RWPE1 (cell line): Measurements from ENCODE around the gene TBC1D16.
A peak's percentile ranks its signal among the peaks of the same experiment; 100 is the strongest.

ENCODE experiments used
- CTCF ChIA-PET: fragments of 350-600 bp; sonication (Branson Sonifier 250); formaldehyde crosslinking; extraction: SDS; loops from one replicate; lab custom pipeline; 2021; lab: Yijun Ruan, JAX
- POLR2A ChIA-PET: fragments of 400-600 bp; formaldehyde crosslinking; extraction: SDS; loops from one replicate; lab custom pipeline; 2020; ENCODE audit warnings: antibody characterized with exemption; ENCODE audit not compliant: low non-redundant PET; lab: Yijun Ruan, JAX
- DNase-seq: peaks from one replicate; pipeline ENCODE4 v3.0.0; 2012; ENCODE audit warnings: low spot score
- H3K27ac ChIP-seq: fragments of 450-650 bp; 2 replicates; pipeline ENCODE4 v1.5.1; 2017
- TF ChIP-seq, protein P1 (sequence below): fragments of 450-650 bp; conservative IDR thresholded peaks from 2 replicates; pipeline ENCODE4 v1.5.1; 2017; ENCODE audit warnings: low read depth, mild to moderate bottlenecking

TBC1D16 gene

GRCh38 chr17:80027043-80027435, 8.6 kb downstream of the TBC1D16 start:
- no peak for DNase-seq
- CTCF ChIA-PET = interaction anchor here (0.6 to 2.5 kb wide), 2 partner anchors 19 to 674 kb away, joined by 3 to 12 read pairs; no protein-coding TSS in a partner anchor
- POLR2A ChIA-PET = no interaction called here
- no peak overlapping the region for H3K27ac ChIP-seq
- TF ChIP-seq, protein P1, sequence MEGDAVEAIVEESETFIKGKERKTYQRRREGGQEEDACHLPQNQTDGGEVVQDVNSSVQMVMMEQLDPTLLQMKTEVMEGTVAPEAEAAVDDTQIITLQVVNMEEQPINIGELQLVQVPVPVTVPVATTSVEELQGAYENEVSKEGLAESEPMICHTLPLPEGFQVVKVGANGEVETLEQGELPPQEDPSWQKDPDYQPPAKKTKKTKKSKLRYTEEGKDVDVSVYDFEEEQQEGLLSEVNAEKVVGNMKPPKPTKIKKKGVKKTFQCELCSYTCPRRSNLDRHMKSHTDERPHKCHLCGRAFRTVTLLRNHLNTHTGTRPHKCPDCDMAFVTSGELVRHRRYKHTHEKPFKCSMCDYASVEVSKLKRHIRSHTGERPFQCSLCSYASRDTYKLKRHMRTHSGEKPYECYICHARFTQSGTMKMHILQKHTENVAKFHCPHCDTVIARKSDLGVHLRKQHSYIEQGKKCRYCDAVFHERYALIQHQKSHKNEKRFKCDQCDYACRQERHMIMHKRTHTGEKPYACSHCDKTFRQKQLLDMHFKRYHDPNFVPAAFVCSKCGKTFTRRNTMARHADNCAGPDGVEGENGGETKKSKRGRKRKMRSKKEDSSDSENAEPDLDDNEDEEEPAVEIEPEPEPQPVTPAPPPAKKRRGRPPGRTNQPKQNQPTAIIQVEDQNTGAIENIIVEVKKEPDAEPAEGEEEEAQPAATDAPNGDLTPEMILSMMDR = no peak

DNA sequence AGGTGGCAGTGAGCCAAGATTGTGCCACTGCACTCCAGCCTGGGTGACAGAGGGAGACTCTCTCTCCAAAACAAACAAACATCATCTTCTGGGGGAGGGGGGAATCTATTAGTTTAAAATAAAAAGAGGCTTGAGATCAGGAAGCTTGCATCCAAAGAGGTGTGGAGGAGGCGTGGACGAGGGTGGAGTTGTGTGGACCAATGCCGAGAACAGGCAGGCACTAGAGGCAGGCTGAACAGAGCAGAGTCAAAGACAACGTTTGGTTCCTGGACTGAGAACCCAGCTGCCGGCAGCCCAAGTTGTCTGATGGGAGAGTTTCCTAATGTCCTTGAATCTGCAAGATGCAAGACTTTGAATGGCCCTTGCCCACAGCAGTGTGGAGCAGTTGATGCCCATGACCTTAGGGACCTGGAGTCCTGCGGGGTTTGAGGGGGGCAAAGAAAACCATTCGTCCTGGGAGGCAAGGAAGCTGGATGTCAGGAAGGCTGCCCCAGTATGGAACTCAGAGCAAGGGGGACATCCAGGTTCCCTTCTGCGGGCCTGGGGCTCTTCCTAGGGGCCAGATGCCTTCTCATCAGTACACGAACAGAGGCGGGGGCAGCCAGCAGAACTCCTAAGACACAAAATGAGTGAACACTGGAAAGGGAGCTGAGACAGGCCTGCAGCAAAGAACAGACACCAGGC, 9.2 kb downstream of the TBC1D16 start:
- no peak overlapping the region for H3K27ac ChIP-seq
- POLR2A ChIA-PET = no interaction called here
- CTCF ChIA-PET = interaction anchor here (0.6 to 2.5 kb wide), 4 partner anchors 18 to 673 kb away, joined by 3 to 12 read pairs (median 4); no protein-coding TSS in a partner anchor
- no peak for DNase-seq
- TF ChIP-seq, protein P1 = no peak

GRCh38 chr17:80025796-80026195, 9.9 kb downstream of the TBC1D16 start:
- H3K27ac ChIP-seq = peak overlapping the region; percentile 23; the same call in 1 of the 2 replicates
- TF ChIP-seq, protein P1 = no peak
- ChIA-PET CTCF (interaction anchor here (0.6 to 2.5 kb wide), 3 partner anchors 17 to 420 kb away, joined by 3 to 12 read pairs (median 4); no protein-coding TSS in a partner anchor), POLR2A (interaction anchor here (0.5 kb wide), 1 partner anchor 175 kb away, joined by 3 read pairs; no protein-coding TSS in a partner anchor)
- no peak for DNase-seq

DNA sequence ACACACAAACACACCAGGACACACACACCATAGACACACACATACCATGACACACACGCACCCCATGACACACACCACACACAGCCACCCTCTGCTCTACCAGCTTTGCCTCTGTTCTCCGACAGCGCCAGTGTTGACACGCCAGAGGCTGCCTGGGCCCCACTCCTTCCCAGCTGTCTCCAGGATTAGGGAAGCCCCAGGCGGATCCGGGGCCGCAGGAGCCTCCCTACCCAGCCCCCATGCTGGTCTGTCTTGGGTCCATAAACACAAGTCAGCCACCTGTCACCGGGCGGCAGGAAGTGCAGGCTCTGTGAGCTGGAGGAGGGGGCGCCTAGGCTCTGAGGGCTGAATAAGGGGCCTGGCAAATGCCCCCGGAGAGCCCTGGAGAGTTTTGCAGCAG, 10.5 kb downstream of the TBC1D16 start:
- CTCF ChIA-PET = no interaction called here
- peak overlapping the region; percentile 23; the same call in 1 of the 2 replicates for H3K27ac ChIP-seq
- POLR2A ChIA-PET = no interaction called here
- no peak for DNase-seq
- TF ChIP-seq, protein P1 = no peak

DNA sequence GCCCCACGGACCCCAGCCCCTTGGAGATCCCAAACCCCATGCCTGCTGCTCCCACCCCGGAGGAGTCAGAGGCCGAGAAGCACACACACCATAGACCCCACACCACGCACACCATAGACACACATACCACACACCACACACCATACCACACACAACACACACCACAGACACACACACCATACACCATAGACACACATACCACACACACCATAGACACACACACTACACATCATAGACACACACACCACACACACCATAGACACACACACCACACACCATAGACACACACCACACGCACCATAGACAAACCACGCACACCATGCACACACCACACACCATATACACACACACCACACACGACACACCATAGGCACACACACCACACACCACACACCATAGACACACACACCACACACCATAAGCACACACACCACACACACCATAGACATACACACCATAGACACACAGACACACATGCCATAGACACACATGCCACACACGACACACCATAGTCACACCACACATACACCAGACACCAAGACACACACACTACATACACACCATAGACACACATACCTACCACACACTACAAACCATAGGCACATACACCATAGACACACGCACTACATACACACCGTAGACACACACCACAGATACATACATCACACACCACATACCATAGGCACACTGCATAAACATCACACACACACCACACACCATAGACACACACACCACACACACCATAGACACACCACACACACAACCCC, 11.3 kb downstream of the TBC1D16 start:
- POLR2A ChIA-PET = no interaction called here

More for the DNA sequence above, 11.3 kb downstream of the TBC1D16 start:
- no peak overlapping the region for H3K27ac ChIP-seq
- DNase-seq = no peak
- TF ChIP-seq, protein P1 = no peak
- CTCF ChIA-PET = no interaction called here
